Measurements from ENCODE around the gene JAK1. TPM values are rescaled to one million over a fixed set of nuclear protein-coding genes. Genes with fewer than 3 reads are reported as not detected.

Gene JAK1
- total RNA-seq, 2 donors from 2014 or later: 22.9 to 23.2 TPM

DNA sequence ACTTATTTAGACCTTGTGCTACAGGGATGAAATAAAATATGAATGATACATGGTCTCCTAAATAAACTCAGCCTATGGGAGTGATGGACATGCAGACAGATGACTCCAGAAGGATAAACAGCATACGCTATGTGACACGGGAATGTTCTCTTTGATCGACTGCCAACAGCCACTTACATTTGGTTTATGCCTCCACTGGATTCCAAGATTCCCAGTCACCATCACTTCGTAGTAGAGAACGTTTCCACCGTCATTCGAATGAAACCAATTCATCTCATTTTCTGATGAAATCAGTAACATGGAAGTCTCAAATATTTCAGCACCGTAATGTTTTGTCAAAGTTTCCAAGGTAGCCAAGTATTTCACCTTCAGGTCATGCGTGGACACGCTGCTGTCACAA, 99.7 kb downstream of the JAK1 start:
- no peak overlapping the region for H3K9ac ChIP-seq (ENCODE audit: extremely low read depth, low read length, poor library complexity, severe bottlenecking)
- H3K4me3 Mint-ChIP-seq: no peak overlapping the region
- H3K27ac ChIP-seq (ENCODE audit: low read depth, low read length): no peak overlapping the region
- H3K4me1 ChIP-seq (ENCODE audit: control insufficient read depth, insufficient read depth, low read length): no peaks in the 10 kb centered on the region
- H3K36me3 ChIP-seq (ENCODE audit: control insufficient read depth, insufficient read depth, low read length): peaks cover 23% of the 10 kb centered on the region
- peaks cover 52% of the 10 kb centered on the region for H3K36me3 Mint-ChIP-seq (ENCODE audit: low read depth)
- WGBS, 2 experiments (ENCODE audit: insufficient coverage in 1 of 2, insufficient read length in 1 of 2): 95 to 98% methylated on average over 10 of the region's 10 CpGs
- DNase-seq: no peak
- TF ChIP-seq, protein P1, sequence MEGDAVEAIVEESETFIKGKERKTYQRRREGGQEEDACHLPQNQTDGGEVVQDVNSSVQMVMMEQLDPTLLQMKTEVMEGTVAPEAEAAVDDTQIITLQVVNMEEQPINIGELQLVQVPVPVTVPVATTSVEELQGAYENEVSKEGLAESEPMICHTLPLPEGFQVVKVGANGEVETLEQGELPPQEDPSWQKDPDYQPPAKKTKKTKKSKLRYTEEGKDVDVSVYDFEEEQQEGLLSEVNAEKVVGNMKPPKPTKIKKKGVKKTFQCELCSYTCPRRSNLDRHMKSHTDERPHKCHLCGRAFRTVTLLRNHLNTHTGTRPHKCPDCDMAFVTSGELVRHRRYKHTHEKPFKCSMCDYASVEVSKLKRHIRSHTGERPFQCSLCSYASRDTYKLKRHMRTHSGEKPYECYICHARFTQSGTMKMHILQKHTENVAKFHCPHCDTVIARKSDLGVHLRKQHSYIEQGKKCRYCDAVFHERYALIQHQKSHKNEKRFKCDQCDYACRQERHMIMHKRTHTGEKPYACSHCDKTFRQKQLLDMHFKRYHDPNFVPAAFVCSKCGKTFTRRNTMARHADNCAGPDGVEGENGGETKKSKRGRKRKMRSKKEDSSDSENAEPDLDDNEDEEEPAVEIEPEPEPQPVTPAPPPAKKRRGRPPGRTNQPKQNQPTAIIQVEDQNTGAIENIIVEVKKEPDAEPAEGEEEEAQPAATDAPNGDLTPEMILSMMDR (conservative IDR thresholded peaks at IDR 0.05): no peak
- no peaks in the 10 kb centered on the region for H3K27me3 ChIP-seq (ENCODE audit: control insufficient read depth, insufficient read depth, low read length, poor library complexity, severe bottlenecking)
- no peak overlapping the region for H3K27ac Mint-ChIP-seq
- H3K4me1 Mint-ChIP-seq: peaks cover 2% of the 10 kb centered on the region
- no peaks in the 10 kb centered on the region for H3K9me3 Mint-ChIP-seq
- H3K9me3 ChIP-seq (ENCODE audit: control insufficient read depth, low read length): no peaks in the 10 kb centered on the region
- H3K27me3 Mint-ChIP-seq (ENCODE audit: insufficient read depth): no peaks in the 10 kb centered on the region
- no peak overlapping the region for H3K4me3 ChIP-seq (ENCODE audit: low read length)

DNA sequence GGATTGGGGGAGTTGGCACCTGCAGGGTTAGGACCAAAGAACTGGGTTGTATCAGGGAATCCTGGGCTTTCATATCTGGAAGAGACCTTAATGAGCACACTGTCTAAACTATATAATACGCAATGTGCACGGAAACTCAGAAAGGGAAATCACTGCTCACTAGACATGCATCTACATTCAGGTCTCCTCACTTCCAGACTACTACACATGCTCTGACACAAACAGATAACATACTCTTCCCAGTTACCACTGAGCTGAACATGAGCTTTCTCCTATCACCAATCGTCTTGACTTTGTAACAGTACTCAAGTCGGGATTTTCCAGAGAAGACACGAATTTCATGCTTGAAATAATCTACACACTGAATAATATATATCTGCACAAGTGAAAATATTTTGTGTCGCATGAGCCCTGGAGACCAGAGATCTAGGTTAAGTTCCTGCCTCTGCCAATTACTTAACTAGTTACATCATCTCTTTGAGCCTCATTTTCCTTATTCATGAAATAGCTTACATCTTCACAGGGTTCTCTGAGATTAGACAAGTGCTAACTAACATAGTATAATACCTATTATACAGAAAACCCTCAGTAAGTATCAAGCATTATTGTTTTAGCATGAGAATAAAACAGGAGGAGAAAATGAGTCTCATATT, 101.1 kb downstream of the JAK1 start:
- WGBS, 2 experiments (ENCODE audit: insufficient coverage in 1 of 2, insufficient read length in 1 of 2): 88 to 95% methylated on average over 5 to 6 of the region's 6 CpGs
- Histone ChIP-seq H3K4me3 (ENCODE audit: low read length) (no peak overlapping the region), H3K27me3 (ENCODE audit: control insufficient read depth, insufficient read depth, low read length, poor library complexity, severe bottlenecking) (no peaks in the 10 kb centered on the region), H3K4me1 (ENCODE audit: control insufficient read depth, insufficient read depth, low read length) (no peaks in the 10 kb centered on the region), H3K9me3 (ENCODE audit: control insufficient read depth, low read length) (no peaks in the 10 kb centered on the region), H3K9ac (ENCODE audit: extremely low read depth, low read length, poor library complexity, severe bottlenecking) (no peak overlapping the region), H3K36me3 (ENCODE audit: control insufficient read depth, insufficient read depth, low read length) (peaks cover 23% of the 10 kb centered on the region), H3K27ac (ENCODE audit: low read depth, low read length) (no peak overlapping the region)
- TF ChIP-seq, protein P1 (conservative IDR thresholded peaks at IDR 0.05): no peak
- H3K9me3 Mint-ChIP-seq: no peaks in the 10 kb centered on the region
- H3K27ac Mint-ChIP-seq: no peak overlapping the region
- no peak overlapping the region for H3K4me3 Mint-ChIP-seq
- H3K36me3 Mint-ChIP-seq (ENCODE audit: low read depth): peaks cover 38% of the 10 kb centered on the region
- H3K4me1 Mint-ChIP-seq: peaks cover 4% of the 10 kb centered on the region
- DNase-seq: no peak
- no peaks in the 10 kb centered on the region for H3K27me3 Mint-ChIP-seq (ENCODE audit: insufficient read depth)

DNA sequence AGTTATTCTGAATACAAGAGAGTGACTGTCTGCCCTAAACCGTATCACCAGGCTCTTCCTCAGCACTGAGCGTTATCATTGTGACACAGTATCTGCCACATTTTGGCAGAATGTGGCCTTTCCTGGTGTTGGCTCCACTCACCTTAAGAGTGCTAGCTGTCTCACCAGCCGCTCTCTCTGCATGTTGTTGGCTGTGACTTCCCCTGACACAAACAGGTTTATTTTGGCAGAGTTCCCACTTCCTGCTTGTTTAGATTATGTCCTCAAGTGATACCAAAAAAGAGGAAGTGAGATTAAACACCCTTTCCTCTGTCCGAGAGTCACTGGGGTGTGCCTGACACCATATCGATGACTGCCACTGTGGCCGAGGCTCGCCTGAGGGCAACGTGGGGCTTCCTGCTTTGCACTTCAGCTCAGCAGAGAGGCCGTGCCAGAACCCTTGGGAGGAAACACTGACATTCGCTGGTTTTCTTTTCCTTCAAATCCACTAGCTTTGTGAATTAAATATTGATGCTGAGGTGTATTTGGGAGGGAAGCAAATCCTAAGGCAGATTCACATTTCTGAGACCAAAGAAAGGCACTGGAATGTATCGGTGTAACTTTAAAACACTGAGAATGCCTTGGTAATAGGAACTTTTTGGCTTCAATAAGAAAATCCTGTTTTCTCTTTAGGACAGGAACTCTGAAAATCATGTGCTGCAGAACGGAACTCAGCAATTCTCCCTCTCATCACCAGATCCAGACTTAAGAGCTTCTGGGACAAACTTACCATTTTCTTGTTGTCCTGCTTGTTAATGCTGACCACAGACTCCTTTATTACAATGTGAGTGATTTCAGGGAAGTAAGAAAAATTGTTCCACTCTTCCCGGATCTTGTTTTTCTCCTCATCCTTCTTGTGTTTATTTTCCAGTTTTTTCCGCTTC, 102.1 kb downstream of the JAK1 start:
- TF ChIP-seq, protein P1 (conservative IDR thresholded peaks at IDR 0.05): no peak
- H3K36me3 ChIP-seq (ENCODE audit: control insufficient read depth, insufficient read depth, low read length): peaks cover 28% of the 10 kb centered on the region
- H3K4me1 ChIP-seq (ENCODE audit: control insufficient read depth, insufficient read depth, low read length): no peaks in the 10 kb centered on the region
- no peaks in the 10 kb centered on the region for H3K9me3 ChIP-seq (ENCODE audit: control insufficient read depth, low read length)
- no peak for DNase-seq
- peaks cover 4% of the 10 kb centered on the region for H3K4me1 Mint-ChIP-seq
- H3K27ac ChIP-seq (ENCODE audit: low read depth, low read length): no peak overlapping the region
- no peak overlapping the region for H3K9ac ChIP-seq (ENCODE audit: extremely low read depth, low read length, poor library complexity, severe bottlenecking)
- no peaks in the 10 kb centered on the region for H3K9me3 Mint-ChIP-seq
- H3K36me3 Mint-ChIP-seq (ENCODE audit: low read depth): peaks cover 38% of the 10 kb centered on the region
- no peaks in the 10 kb centered on the region for H3K27me3 ChIP-seq (ENCODE audit: control insufficient read depth, insufficient read depth, low read length, poor library complexity, severe bottlenecking)
- H3K4me3 ChIP-seq (ENCODE audit: low read length): no peak overlapping the region
- H3K4me3 Mint-ChIP-seq: no peak overlapping the region
- H3K27ac Mint-ChIP-seq: no peak overlapping the region
- WGBS, 2 experiments (ENCODE audit: insufficient coverage in 1 of 2, insufficient read length in 1 of 2): 93 to 94% methylated on average over 11 to 14 of the region's 14 CpGs
- no peaks in the 10 kb centered on the region for H3K27me3 Mint-ChIP-seq (ENCODE audit: insufficient read depth)
